Measurements from ENCODE around the gene TNNI3K.
A peak's percentile ranks its signal among the peaks of the same experiment; 100 is the strongest.

Gene TNNI3K

GRCh38 chr1:74505928-74506710 is 270.9 kb downstream of the TNNI3K start:
- no peak for DNase-seq

GRCh38 chr1:74508449-74508848 is 273.3 kb downstream of the TNNI3K start:
- no peak for DNase-seq

- no peak for DNase-seq
These were observed 277.2 kb downstream of the TNNI3K start, which contains the start of gene LRRC53 for GRCh38 chr1:74512170-74512915. Gene LRRC53 (minus strand): TSS chr1:74512611. CDS start chr1:74483349, 29,262 bp downstream.

DNA sequence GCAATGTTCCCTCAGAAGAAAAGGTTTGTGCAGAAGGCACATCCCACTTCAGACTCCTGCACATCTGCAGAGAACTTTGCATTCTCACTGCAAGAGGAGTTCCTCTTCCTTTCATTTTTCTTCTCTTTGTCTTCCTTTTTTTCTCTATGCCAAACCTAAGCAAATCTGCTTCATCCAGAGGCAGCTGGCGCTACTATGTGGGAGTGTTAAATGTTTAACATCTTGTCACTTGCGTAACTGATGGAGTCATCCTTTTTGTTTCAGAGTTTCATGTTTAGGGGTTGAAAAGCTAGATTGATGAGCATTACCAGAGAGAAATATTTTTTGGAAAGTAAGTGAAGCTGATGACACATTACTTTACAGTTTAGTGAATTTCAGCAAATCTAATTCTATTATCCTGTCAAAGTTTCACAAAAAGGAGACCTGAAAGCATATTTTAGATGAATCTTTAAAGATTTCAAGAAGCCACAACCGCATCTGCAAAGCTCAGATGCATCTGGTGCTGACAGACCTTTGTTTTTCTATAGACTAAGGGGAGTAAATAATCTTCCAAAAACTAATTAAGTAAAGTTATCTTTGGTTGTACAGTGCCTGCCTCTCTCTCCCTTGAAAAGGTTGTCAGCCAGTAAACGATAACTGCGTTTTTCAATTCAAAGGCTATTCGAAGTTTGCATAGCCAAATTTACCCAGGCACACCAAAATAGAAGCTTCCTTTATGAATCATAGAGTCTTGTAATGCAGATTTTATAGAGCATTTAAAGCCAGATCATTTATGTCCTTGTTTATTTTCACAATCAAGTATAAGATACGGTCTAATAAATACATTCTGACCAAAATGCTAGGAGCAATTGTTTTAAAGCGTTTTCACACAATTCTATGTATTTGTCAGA is 278.5 kb downstream of the TNNI3K start:
- no peak for DNase-seq

GRCh38 chr1:74517599-74518051 is 282.4 kb downstream of the TNNI3K start:
- DNase-seq = no peak

DNA sequence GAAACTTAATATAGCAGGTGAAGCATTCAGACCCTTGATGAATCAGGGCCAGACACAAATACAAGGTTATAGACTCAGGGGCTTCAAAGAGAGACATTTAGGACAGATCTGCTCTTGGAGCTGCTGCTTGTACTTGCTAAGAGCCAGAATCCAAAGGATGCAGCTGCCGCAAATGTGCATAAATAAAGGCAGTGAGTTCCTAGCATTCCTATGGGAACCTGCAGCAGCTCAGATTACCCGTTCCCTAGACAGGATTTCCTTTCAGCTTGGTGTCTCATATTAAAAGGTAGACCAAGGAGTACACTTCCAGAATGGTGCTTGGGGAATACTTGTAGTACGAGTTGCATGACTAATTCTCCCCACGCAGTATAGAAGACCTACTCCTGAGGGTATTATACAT is 287.0 kb downstream of the TNNI3K start:
- no peak for DNase-seq

- no peak for DNase-seq
These were observed 288.8 kb downstream of the TNNI3K start for GRCh38 chr1:74523873-74524480.

DNA sequence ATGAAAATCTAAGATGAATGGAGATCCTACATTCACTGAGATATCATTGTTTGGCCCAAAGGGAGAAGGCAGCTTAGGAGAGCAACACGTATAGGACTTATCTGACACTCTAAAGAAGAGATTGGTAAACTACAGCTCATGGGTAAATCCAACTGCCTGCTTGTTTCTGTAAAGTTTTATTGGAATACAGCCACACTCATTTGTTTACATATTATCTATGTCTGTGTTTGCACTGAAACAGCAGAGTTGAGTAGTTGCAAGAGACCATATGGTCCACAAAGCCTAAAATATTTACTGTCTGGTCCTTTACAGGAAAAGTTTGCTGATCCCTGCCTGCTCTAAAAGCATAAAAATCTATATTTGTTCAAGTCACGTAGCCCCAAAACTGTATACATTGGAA is 291.5 kb downstream of the TNNI3K start:
- DNase-seq = no peak

DNA sequence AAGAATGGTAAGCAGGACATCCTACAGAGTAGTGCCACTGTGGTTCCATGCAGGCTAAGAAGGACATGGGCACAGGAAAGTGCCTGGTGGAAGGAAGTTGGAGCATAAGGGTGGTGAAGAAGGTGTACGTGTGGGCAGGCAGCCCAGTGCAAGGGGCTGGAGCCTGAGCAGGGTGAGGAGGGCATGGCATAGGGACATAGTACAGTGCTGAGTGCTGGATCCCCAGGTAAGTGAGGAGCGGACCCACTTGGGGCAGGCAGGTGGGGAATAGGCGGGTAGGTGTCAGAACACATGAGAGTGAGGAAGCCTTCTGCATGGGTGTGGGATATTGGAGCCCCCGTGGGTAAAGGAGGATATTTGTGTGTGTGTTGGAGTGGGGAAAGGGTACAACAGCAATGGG is 292.9 kb downstream of the TNNI3K start:
- DNase-seq = no peak

GRCh38 chr1:74530892-74531291 is 295.7 kb downstream of the TNNI3K start:
- no peak for DNase-seq

DNA sequence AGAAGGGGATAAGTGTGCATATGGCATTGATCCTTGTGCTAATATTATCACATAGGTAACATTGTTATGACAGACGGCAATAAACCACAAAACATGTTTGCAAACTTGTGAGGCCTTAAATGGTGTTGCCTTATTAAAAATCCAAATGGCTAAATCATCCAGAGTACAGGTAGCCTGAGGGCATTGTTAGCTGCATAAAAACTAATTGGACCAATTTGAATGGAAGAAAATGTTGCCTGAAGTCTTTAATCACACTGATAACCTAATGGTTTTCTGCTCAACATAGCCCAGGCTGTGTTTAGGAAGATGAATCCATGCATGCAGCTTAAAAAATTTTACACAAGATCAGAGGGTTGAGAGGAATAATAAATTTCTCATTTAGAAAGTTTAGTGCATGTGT is 296.6 kb downstream of the TNNI3K start:
- DNase-seq = no peak

GRCh38 chr1:74534241-74534640 is 299.1 kb downstream of the TNNI3K start:
- no peak for DNase-seq

DNA sequence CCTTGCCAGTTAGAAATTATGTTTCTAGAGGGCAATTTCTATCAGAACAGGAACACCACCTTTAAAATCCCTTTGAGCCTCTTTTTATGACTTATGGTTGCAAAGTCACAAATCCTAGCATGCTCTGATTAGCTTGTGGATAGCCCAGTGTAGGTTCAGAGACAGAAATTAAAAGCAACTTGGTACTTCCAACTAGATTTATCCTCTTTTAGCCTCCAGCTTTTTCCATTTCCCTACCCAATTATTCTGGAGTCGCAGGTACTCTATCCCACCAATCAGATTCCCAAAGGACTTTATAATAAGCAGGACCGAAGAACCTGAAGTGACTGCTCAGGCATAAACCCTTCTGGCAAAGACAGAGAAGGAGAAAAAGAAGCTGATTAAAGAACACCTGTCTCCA is 310.6 kb downstream of the TNNI3K start:
- DNase-seq = no peak

GRCh38 chr1:74548961-74549750 is 314.0 kb downstream of the TNNI3K start:
- DNase-seq = no peak

- DNase-seq = no peak
These were observed 314.7 kb downstream of the TNNI3K start for GRCh38 chr1:74549932-74550331.

DNA sequence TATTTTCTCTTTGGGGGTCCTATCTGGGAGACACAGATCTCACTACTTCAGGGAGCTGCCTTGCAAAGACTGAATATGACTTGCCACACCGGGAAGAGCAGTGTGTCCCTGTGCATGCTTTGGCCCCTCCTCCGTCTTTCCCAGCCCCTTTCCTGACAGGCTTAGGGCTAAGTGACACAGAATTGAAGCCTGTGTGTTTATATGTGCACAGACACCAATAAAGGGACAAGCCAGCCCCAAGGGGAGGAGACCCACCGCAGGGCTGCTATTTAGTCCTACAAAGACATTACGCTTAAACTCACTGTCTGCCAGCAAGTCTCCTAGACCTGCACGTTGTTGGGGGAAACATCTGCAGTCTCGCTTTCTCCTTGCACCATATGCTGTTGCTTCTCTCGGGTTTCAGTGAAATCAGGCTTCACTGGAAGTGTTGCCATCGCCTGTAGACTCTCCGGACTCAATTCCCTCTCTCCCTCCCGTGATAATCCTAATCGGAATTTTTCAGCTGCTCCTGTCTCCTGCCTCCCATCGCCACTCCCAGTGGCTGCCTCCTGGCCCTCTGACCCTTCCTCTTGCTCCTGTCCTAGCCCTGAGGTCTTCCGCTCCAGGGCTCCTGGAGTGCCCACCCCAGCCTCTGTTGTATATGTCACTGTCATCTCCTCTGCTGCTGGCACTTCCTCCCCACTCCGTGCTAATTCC is 335.8 kb downstream of the TNNI3K start:
- DNase-seq = no peak

GRCh38 chr1:74571493-74571800 is 336.3 kb downstream of the TNNI3K start:
- no peak for DNase-seq

- DNase-seq = no peak
These were observed 336.7 kb downstream of the TNNI3K start for GRCh38 chr1:74571891-74572290.

- DNase-seq = no peak
These were observed 342.9 kb downstream of the TNNI3K start for GRCh38 chr1:74578101-74578500.

DNA sequence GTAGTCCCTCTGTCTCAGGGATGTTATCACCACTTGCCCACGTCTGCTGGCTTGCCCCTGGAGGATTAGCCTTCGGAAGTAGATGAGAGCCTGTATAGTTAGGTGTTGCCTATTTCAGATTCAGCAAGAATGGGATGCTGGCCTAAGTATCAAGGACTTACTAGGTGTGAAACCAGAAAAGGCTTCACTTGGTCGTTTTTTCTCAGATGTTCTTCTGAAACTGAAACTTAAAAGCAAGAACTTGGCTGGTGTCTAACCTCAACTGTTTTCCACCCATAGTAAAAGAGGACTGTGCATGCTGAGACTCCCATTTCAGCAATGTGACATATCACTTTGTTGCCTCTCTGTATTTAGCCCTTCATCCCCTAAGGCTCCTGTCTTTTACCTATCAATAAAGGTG is 344.2 kb downstream of the TNNI3K start:
- peak; percentile 39 for DNase-seq

- no peak for DNase-seq
These were observed 348.2 kb downstream of the TNNI3K start for GRCh38 chr1:74583397-74583796.
